Stimulated activated CD8-positive, alpha-beta memory T cell treated with anti-CD3 and anti-CD28 coated beads, Interleukin-12 subunit alpha, Interleukin-12 subunit beta, amount 100 ng/mL, for 24 hours (primary cell): ENCODE data around the gene TMEM144.

Source experiments
- DNase-seq: peaks from one replicate; pipeline ENCODE4 v3.0.0-alpha.2; 2020; ENCODE audit errors: extremely low read depth

The TMEM144 gene

DNA sequence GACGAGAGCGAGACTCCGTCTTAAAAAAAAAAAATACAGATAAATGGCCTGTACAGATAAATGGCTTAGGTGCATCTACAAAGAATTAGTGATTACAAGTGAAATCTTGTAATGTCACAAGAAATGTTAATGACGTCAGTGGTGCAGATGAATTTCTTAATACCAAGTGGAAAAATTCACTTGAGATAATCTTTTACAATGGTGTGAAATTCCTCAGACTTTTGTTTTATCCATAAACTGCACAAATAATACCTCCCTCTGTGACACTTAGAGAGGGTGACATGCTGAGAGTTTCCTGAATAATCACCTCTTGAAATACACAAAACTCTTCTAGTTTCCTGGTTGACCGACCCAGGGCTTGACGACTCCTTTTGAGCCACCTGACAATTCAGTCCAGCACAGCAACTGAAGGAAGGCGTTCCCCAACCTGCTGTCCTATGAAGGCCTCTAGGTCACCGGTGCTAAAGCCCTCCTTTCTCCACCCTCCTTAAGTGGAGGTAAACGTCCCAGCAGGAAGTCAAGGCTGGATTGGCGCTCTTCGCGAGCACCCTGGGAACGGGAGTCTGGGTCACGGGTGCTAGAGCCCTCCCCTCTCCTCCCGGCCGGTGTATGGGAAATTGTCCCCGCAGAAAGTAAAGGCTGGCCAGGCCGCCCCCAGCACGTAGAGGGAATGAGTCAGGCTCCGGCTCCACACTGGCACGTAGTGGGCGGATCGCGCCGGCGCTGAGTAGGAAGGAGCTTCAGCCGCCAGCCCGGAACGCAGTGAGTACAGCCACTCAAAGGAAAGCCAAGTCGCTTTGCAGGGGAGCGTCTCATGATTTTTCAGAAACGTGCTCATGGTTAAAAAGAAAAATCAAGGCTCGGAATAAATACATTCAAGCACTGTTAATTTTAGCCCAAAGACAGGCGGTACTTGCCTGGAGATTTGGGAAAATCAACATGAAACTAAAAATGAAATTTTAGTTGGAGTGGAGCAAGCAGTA lies at the start of gene TMEM144:
TSS of gene TMEM144 (plus strand) at position 662 of the 983 bp plus-strand sequence. CDS start 2,182 bp downstream, outside the sequence.
- DNase-seq, result no peak

DNA sequence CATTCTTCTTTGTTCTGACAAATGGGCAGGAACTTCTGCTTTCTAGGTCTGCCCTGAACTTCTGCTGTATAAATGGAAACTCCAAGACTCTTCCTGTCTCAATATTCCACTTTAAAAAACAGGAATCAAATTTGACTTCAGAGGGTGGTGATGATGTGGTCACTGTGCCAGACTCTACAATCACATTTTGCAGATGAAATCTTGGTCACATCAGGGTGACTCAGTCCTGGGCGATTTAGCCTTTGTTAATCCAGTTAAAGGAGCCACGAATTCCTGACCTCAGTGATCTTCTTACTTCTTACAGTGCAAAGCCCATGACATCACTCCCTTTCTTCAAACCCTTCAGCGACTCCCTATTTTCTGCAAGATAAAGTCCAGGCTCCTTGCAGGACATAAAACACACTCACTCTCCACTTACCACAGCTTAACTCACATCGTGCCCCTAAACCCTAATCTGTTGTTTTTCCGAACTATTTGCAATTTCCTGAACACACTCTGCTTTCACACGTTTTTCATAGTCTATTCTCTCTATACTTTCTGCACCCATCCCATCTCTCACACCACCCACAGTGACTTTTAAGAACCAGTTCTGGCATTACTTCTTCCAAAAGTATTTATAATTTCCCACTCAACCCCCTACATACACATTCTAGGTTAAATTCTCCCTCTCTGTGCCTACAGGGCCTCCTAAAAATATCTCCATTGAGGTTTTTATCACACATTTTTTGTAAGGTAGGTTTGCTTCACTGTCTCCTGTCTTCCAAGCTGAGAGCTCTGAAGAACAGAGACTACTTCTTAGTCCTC lies 48.5 kb upstream of the TMEM144 start:
- DNase-seq, result no peak

DNA sequence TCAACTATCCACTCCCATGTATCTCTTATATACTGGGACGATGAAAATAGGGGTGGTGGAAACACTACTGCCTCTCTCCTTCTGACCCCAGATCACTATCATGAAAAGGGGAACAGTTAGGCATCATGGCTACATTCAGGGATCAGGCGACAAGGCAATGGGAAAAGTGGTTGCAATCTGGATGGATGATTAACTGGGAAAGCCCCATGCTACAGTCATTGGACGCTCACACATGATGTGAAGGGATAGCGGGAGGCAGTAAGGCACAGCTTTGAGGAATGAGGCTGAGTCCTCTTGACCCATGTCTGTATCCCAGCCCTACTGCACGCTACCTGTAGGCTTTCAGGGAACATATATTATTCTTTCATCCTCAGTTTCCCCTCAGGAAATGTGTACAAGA lies 47.7 kb upstream of the TMEM144 start:
- DNase-seq, result no peak

DNA sequence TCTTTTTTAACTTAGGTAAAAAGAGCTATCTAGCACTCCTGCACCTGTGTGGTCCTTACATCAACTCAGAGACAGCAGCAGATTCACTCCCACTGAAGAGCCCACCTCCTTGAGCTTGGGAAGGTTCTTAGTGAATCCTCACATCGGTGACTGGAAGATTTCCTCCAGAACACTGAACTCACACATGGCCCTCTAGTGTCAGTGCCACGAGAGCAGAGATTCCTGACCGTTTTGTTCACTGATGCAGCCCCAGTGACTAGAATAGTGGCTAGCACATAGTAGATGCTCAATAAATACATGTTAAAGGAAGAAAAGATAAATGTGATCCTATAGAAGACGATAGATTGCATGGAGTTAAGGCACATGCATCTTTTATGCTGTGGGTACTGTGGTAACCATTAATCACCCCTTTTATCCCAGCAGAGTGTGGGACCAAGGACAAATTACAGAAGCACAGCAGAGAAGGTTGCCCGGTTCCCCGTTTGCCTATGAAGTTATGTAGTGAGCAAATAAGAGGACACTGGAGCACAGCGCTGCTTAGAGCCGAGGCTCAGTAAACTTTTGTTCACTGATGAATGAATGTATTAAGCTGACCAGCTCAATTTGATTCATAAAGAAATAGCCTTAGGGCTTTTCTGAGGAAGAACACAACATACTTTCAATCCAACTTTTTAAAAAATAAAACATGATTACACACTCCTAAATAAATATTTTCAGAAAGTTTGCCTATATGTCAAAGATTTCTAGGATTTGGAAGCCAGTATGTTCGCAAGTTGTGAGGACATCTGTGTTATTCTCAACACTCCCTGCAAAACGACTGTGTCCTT lies 46.1 kb upstream of the TMEM144 start:
- no peak for DNase-seq

DNA sequence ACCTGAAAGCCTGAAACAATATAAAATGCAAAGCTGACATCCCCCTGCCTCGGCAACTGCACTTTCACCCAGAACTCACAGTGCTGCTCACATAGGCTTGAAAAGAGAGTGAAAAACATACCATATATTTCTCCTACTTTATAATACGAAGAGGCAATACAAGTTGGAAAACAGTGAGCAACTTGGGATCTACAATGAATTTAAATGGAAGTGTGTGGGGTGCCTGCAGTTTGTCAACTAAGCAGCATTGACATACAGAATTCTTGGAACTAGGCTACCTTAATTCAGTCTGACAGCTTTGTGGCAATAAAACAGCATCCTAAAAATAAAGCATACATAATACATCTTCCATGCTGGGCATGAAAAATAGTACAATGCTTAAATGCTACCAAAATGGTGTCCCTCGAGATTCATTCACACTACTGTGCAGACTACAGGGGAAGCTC lies 45.5 kb upstream of the TMEM144 start:
- no peak for DNase-seq

DNA sequence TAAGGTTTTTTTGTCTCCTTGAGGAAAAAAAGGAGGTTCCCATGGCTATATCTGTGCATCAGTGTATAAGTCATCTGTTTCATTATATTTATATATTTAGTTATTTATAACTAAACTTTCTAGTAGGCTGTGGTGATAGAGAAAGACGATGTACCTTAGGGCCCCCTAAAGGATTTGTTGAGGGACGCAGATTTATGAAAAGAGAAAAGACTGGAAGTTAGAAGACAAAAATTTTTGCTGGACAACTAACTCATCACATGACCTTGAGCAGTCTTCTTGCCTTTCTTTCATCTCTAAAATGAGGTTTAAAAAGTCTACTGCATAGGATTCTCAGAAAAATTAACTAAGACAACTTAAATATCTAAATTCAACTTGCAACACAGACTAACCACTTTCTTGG lies 43.6 kb upstream of the TMEM144 start:
- no peak for DNase-seq

DNA sequence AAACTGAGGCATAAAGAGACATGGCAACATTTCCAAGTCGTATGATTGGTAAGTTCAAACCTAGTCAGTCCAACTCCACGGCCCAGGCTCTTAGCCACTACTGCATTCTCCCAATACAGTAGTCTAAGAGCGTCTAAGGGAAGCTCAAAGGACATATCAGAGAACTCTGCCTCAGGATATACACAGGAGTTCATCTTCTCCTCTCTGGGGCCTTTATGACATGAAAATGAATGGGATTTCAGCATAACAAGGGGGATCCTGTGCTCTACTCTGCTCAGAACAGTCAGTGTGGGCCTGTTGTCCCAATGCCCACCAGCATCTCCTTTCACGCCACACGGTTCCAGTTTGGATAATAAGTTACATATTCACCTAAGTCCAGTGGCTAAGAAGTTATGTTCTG lies 41.7 kb upstream of the TMEM144 start:
- no peak for DNase-seq

DNA sequence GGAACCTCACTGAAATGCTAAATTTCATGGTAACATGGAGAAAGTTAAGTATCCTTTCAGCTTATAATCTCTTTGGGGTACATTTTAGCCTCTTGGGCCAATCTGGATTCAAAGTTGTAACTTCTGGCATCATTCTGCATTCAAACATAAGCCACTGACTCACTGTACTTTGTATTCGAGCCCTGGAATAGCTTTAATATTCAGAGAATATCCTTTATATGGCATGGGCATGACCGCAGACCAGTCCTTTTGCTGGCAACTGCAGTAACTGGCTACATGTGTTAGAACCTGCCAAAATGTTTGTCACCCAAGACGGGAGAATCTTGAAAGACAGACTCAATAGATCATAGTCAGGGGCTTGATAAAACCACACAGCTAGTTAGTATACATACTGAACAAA lies 40.8 kb upstream of the TMEM144 start:
- DNase-seq, result no peak

DNA sequence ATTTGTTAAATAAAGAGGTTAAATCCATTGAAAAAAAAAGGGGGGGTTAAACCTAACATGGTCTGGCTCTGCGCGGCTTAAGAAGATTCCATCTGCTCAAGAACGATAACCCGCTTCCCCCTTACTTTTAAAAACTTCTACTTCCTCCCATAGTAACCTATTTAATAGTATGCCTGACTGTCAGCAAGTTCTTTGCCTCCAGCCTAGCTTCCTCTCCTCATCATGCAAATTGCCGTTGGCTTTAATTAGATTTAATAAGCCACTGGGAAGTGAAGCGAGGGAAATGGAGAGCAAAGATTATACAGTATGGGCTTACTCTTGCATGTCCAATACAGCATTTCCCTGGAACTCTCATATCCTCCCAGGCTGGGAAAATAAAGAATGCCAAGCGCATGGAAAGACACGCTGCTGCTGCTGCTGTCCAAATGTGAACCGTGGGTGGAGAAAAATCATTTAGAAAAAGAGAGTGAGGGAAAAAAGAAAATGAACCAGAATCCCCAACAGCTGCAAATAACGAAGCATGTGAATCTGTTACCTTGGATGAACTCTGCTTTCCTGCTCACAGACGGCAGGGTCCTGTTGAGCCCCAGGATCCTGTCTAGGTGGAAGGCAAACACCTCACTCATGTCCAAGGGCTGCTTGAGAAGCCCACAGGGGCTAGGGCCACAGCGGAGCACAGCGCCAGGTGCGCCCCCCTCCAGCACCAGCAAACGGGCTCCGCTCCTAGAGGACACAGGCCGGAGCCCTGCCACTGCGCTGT lies 40.2 kb upstream of the TMEM144 start:
- no peak for DNase-seq

DNA sequence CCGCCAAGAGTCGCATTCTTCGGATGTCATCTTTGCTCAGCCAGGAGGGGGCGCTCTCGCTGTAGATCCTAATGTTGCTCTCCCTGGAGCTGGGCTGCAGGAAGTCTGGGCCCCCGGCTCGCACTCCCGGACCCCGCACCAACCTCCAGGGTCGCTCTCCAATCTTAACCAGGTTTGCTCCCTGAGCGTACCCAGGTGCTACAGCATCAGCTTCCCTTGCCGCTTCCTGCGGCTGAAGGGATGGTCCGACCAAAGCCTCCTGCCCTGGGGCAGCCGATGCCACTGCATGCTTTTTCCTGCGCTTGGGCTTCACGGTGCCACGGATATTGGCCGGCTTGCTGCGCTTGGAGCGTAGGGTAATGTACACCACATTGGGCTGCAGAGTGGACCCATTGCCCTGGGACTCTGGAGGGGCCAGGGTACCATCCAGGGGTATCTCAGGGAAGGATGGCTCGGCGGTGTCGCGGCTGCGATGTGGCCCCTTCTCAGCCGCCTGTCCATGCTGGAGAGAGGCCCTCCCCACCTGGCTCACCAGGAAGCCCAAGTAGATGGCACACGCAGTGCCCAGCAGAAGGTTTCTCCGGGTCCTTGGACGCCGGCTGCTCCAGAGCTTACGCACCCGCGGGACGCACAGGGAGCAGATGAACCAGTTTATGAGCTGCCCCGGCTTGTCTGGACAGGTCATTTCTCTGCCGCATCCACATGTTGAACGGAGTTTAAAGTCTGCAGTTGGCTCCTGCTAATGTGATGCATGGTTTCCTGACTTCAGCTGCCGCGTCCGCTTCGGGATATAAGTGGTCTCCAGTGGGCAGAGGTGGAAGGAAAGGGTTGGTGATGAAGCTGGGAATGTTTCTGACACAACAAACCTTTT lies 39.4 kb upstream of the TMEM144 start:
- DNase-seq, result no peak

DNA sequence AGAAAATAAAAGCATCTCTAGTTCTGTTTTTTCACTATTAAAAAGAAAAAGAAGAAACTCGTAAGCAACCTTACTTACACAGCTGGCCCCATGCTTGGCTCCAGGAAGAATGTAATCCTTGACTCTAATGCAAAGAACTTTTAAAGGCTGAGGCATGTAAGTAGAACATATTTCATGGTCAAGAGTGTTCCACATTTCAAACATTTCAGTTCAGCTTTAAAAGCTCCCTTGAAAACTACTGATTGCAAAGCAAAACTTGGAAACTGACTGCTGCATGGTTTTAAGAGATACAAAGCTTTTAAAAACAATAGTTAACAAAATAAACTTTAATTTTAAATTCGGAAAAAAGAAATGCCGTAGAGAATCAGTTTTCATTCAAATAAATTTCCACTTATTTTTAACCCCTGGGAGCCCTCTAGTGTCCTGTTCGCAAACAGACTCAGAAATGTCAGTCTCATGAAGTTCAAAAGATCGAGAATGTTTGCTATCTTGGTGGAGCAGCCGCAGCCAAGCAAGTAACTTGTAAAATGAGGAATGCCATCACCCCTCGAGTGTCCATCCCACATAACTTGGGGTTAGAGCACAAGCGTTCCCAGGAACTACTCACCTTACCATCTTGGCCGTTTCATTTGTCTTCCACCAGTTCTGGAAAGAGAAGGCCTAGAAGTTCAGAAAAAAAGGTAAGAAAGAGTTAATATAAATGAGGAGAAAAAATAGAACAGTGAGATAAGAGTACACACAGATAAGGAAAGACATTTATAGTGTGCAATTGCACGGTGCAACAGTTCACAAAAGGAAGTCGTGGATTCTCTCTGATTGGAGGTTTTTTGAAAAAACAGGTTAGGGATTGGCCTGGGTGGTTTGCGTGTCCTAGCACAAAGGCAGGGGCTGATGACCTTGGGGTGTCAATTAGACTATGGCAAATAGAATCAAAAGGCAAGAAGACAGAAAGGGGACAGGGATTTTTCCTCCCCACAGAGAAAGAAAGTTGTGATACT lies 37.7 kb upstream of the TMEM144 start, which contains the start of gene GASK1B:
TSS of gene GASK1B (minus strand) at position 765 of the 998 bp plus-strand sequence. CDS start 1,650 bp downstream, outside the sequence.
- DNase-seq, result no peak

DNA sequence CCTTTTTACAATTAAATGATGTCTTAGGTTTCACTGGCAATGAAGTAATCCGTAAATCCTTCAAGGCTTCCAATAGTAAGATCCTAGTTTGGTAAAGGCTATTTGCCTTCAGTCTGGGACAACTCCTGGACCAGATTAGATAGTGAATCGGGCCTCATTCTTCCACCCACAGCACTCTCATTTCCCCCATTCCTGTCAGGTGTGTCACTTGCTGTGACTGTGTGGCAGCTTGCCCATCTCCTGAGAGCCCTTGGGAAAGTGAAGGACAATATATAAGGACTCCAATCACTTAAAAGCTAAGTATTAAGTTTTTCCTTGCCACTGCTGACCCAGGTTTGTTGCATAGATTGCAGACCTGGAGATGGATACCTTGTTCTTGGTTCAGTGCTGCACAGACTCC lies 34.2 kb upstream of the TMEM144 start:
- DNase-seq, result no peak

DNA sequence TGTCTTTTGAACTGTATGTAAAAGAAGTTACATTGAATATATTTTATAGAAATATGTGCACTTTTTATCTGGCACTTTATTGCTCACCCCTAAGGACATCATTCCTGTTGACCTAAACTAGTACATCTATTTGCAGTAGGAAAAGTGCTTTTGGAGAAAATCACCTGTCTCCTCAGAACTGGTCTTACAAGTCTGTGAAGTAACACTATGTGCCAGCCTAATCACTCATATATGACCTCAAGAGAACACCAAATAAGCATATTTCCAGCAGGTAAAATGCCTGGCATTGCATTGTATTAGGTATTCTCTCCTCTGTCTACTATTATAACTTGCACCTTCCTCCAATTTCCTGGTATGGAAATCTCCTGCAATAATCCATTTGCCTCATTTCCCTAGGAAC lies 33.5 kb upstream of the TMEM144 start:
- no peak for DNase-seq

DNA sequence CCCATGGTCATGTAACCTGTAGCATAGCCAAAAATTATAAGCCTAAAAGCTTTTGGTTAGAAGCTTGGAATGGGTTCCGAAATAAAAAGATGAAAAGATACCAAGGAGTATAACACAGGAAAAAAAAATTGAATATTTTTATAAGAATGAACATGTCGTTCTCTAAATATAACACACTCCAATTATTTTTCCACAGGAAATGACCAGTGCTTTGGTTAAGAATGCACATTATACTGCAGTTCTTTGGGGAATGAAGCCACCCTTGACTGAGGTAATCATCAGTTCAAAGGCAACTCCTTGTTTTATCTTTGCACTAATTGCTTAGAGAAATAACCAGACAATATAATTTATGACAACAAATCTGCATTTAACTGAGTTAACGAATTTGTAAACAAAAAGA lies 30.8 kb upstream of the TMEM144 start:
- no peak for DNase-seq

DNA sequence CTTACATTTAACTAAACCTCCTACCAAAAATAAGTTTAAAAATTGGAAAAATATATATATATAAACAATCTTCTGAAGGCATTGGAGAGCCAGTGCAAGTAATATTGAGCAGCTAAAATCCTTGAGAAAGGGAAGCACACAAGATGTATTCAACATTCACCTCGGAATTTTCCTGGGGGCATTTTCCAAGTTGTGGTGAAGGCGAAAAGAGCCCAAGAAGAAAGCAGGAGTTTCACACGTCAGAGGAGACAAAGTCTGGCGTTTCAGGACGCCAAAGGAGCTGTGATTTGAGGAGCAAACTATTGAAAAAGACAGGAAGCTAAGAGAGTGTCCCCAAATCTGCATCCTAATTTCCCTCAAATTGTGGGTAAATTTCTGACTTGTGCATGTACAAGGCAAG lies 28.4 kb upstream of the TMEM144 start:
- no peak for DNase-seq

DNA sequence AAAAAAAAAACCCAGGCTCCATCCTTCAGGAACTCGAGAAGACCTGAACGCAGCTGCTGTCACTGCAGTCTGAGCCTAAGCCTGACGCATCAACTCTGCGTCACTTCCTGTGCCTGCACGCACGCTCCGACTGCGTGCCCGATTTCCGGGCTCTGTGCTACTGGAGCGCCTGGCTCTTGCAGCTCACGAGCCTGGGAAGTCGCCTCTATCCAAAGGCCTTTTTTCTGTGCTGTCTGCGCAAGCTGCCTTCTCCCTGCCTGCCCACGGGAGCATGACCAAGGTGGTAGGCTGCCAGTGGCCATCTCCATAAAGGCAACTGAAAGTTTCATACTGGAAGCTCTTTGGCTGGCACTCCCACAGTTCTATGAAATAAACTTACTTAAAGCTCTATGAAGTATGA lies 27.6 kb upstream of the TMEM144 start:
- no peak for DNase-seq

DNA sequence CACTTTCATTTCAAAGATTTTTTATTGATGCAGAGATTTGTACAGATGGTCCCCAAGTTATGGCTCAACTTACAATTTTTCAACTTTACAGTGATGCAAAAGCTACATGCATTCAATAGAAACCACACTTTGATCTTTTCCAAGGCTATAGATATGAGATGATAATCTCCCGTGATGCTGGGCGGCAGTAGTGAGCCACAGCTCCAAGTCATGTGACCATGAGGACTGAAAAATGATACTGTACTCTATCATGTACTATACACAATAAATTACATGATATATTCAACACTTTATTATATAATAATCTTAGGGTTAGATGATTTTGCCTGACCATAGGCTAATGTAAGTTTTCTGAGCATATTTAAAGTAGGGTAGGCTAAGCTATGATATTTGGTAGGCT lies 23.5 kb upstream of the TMEM144 start:
- no peak for DNase-seq

DNA sequence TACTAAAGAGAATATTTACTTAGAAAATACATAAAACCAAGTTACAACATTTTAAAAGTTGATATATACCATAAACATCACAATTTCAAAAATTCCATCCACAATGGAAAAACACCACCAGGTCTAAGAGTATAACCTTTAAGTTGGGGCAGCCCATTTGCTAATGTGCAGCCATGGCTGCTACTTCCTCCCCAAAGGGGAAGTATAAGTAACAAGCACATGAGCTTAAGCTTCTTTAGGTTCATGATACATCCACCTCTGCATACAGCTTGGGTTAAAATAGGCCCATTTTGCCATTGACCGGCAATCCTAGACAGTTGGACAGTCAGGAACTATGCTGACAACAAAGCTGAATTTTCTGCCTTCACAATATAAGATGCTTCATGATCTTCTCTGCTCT lies 20.9 kb upstream of the TMEM144 start:
- no peak for DNase-seq

DNA sequence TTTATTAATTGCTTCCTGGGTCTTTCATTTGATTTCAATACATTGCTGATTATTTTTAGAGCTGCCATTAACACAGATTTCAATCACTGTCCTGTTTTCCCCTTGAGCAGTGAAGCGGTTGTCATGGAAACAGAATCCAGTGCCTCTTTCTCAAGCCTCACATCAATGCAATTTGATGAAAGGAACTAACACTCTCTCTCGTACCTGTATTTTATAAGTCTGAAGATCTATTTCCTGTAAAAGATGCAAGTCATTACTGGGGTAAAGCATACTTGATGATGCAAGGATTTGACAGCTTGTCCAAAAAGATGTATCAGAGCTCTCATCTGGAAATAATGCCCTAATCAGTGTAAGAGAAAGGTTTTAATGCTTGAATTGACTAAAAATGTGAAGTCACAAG lies 19.6 kb upstream of the TMEM144 start:
- no peak for DNase-seq
